Fibroblast of lung (primary cell): ENCODE results near the gene STPG2. TPM values are rescaled to one million over a fixed set of nuclear protein-coding genes. Genes with fewer than 3 reads are reported as not detected.

Source experiments
- DNase-seq, 2 donors: peaks; one replicate each; pipeline versions ENCODE4 v3.0.0 to v3.0.0-alpha.2; 2010; ENCODE audit warnings: low read depth in 2 of 2
- H2AFZ ChIP-seq: 2 replicates; pipeline ENCODE4 v1.5.1; 2012; ENCODE audit warnings: low read length, control low read depth, inconsistent platforms
- H3K27ac ChIP-seq: 2 replicates; pipeline ENCODE4 v1.5.1; 2011; ENCODE audit warnings: low read length, control low read depth; ENCODE audit not compliant: insufficient read depth
- H3K27me3 ChIP-seq: 2 replicates; pipeline ENCODE4 v1.5.1; 2011; ENCODE audit warnings: mild to moderate bottlenecking, low read length; ENCODE audit not compliant: control insufficient read depth, insufficient read depth
- H3K36me3 ChIP-seq: 2 replicates; pipeline ENCODE4 v1.5.1; 2011; ENCODE audit warnings: low read length; ENCODE audit not compliant: control insufficient read depth, insufficient read depth
- H3K4me1 ChIP-seq: 2 replicates; pipeline ENCODE4 v1.5.1; 2011; ENCODE audit warnings: low read length; ENCODE audit not compliant: control insufficient read depth, insufficient read depth; ENCODE audit errors: extremely low read depth
- H3K4me2 ChIP-seq: 2 replicates; pipeline ENCODE4 v1.5.1; 2011; ENCODE audit warnings: low read length, control low read depth; ENCODE audit not compliant: insufficient read depth; ENCODE audit errors: extremely low read depth
- H3K4me3 ChIP-seq, 4 experiments: fragments of 200-600 bp in 1 of 4; sonication (generic) in 1 of 4; replicated peaks in 1 of 4; 2 replicates each; pipeline ENCODE4 v1.5.1; 2011 to 2016; ENCODE audit warnings: low read length in 4 of 4, low read depth in 3 of 4, mild to moderate bottlenecking in 3 of 4, control low read depth in 2 of 4, inconsistent platforms in 1 of 4, mixed read lengths in 1 of 4; ENCODE audit not compliant: insufficient read depth in 1 of 4; ENCODE audit errors: control extremely low read depth in 1 of 4
- H3K79me2 ChIP-seq: 2 replicates; pipeline ENCODE4 v1.5.1; 2012; ENCODE audit warnings: mild to moderate bottlenecking, low read length, inconsistent platforms; ENCODE audit not compliant: control insufficient read depth, insufficient read depth
- H3K9ac ChIP-seq: 2 replicates; pipeline ENCODE4 v1.5.1; 2011; ENCODE audit warnings: mild to moderate bottlenecking, low read length, control low read depth; ENCODE audit not compliant: insufficient read depth
- H3K9me3 ChIP-seq: 2 replicates; pipeline ENCODE4 v1.5.1; 2012; ENCODE audit warnings: low read depth, low read length; ENCODE audit not compliant: control insufficient read depth, insufficient read depth
- H4K20me1 ChIP-seq: 2 replicates; pipeline ENCODE4 v1.5.1; 2011; ENCODE audit warnings: low read length; ENCODE audit not compliant: control insufficient read depth, insufficient read depth; ENCODE audit errors: extremely low read depth
- EZH2 ChIP-seq: IDR thresholded peaks from 2 replicates; pipeline ENCODE4 v1.5.1; 2012; ENCODE audit warnings: low read length, control low read depth, mild to moderate bottlenecking; ENCODE audit errors: missing control alignments
- polyA plus RNA-seq, 2 donors: library from polyadenylated mRNA; depleted of rRNA in 1 of 2; stranded (reverse) in 1 of 2; unstranded in 1 of 2; fragments of >200 nt; gene quantifications; 2 replicates each; pipeline ENCODE4 v1.2.1, GENCODE V29; 2011 to 2012; ENCODE audit warnings: missing spikeins in 1 of 2
- total RNA-seq: library from RNA; depleted of rRNA; stranded (reverse); fragments of >200 nt; gene quantifications from 2 replicates; pipeline ENCODE4 v1.2.1, GENCODE V29; 2014
- TF ChIP-seq, protein P1 (sequence below), 2 donors: IDR thresholded peaks in 1 of 2; conservative IDR thresholded peaks in 1 of 2; 1 replicate in 1 of 2; 2 replicates in 1 of 2; pipeline ENCODE4 v1.5.1; 2011 to 2012; ENCODE audit warnings: low read length in 2 of 2, control low read depth in 1 of 2, inconsistent platforms in 1 of 2, low read depth in 1 of 2, mild to moderate bottlenecking in 1 of 2

Gene STPG2
- total and polyA plus RNA-seq, 2 donors (not counting 1 experiment from before 2014, with no cell fraction given) = 0.17 TPM; not detected in 1

DNA sequence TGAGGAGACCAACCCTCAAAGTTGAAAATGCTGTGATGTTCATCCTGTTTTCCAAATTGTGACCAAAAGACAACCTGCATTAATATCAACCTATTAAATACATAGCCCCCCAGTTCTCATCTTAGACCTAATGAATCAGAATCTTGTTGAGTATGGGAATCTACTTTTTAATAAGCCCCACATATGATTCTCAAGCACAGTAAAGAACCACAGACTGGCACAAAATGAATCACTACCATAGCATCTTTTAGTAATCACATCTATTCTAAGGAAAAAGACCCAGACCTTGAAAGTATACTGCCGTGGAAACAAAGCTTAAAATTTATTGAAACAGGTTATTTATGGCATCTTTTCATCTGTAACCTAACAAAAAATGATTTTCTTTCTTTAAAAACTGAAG lies 152.9 kb downstream of the STPG2 start:
- Histone ChIP-seq H3K27me3 (no peaks in the 10 kb centered on the region), H3K36me3 (no peaks in the 10 kb centered on the region), H2AFZ (no peak overlapping the region), H3K9me3 (no peaks in the 10 kb centered on the region), H3K27ac (no peak overlapping the region), H3K4me3 (no peak overlapping the region), H3K9ac (no peak overlapping the region), H3K4me2 (no peak overlapping the region), H3K79me2 (no peaks in the 10 kb centered on the region), H4K20me1 (no peaks in the 10 kb centered on the region), H3K4me1 (no peaks in the 10 kb centered on the region)
- DNase-seq = no peak
- TF ChIP-seq, protein P1, sequence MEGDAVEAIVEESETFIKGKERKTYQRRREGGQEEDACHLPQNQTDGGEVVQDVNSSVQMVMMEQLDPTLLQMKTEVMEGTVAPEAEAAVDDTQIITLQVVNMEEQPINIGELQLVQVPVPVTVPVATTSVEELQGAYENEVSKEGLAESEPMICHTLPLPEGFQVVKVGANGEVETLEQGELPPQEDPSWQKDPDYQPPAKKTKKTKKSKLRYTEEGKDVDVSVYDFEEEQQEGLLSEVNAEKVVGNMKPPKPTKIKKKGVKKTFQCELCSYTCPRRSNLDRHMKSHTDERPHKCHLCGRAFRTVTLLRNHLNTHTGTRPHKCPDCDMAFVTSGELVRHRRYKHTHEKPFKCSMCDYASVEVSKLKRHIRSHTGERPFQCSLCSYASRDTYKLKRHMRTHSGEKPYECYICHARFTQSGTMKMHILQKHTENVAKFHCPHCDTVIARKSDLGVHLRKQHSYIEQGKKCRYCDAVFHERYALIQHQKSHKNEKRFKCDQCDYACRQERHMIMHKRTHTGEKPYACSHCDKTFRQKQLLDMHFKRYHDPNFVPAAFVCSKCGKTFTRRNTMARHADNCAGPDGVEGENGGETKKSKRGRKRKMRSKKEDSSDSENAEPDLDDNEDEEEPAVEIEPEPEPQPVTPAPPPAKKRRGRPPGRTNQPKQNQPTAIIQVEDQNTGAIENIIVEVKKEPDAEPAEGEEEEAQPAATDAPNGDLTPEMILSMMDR (conservative IDR thresholded peaks at IDR 0.05 in 1 of 2, IDR thresholded peaks at IDR 0.05 in 1 of 2; ENCODE audit: low read depth in 1 of 2, low read length in 2 of 2) = no peak
- TF ChIP-seq EZH2 = no peak

DNA sequence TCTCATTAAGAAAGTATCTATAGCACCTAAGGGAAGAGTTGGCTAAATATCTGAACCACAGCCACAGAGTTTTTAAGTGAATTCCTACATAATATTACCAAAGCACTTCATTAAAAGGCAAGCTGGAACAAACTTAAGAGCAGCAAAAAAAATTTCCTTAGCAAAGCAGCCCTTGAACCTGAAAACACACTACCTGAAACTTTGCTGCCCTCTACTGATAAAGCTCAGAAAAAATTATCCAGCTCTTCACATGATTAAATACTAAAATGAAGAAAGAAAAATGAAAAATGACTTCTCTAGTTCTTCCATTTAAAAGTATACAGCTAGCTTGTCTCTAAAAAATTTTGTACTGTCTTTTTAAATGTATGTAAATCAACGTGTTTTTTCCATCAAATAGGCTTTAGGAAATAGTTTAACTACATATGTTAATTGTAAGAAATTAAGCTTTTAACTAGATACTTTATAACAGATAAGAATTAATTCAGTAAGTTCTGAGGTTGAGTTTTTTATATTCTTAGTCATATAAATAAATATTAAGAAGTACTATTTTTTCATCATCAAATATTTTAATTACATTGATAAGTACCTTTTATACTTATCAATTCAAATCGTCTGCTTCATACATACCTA lies 156.1 kb downstream of the STPG2 start:
- Histone ChIP-seq H3K27ac (no peak overlapping the region), H3K4me1 (no peaks in the 10 kb centered on the region), H3K9me3 (no peaks in the 10 kb centered on the region), H2AFZ (no peak overlapping the region), H3K27me3 (no peaks in the 10 kb centered on the region), H3K36me3 (no peaks in the 10 kb centered on the region), H3K9ac (no peak overlapping the region), H3K4me2 (no peak overlapping the region), H4K20me1 (no peaks in the 10 kb centered on the region), H3K79me2 (no peaks in the 10 kb centered on the region), H3K4me3 (no peak overlapping the region)
- TF ChIP-seq, protein P1 (conservative IDR thresholded peaks at IDR 0.05 in 1 of 2, IDR thresholded peaks at IDR 0.05 in 1 of 2; ENCODE audit: low read depth in 1 of 2, low read length in 2 of 2) = peak in 1 of 2 donors; percentile 12
- TF ChIP-seq EZH2 = no peak
- DNase-seq = peak; percentile 12 to 31

DNA sequence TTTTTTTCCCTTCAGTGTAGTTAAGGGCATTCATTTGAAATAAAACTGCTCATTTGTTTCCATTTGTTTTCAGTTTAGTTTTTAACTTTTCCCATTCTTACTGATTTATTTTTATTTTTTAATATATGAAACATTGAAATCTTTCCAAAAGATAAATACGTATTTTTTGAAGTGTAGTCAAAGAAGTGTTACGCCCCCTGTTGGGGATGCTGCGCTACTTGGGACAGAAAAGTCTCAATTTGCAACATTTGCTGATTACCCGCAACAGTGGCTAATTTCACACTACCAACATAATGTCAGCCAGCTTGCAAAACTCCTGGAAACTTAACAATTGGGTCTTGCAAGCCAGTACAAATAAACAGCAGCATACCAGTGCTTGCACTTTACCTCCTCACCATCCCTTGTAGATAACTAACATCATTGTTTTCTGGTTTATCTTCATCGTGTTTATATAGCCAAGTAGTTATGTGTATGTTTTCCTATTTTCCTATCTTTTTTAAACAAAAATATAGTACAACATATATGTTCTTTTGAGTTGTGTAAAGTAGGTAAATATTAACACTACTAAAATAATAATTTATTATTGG lies 158.6 kb downstream of the STPG2 start:
- Histone ChIP-seq H3K9ac (no peak overlapping the region), H4K20me1 (no peaks in the 10 kb centered on the region), H3K36me3 (no peaks in the 10 kb centered on the region), H3K4me2 (no peak overlapping the region), H3K4me1 (no peaks in the 10 kb centered on the region), H3K9me3 (no peaks in the 10 kb centered on the region), H3K79me2 (no peaks in the 10 kb centered on the region), H2AFZ (no peak overlapping the region), H3K27me3 (no peaks in the 10 kb centered on the region), H3K27ac (no peak overlapping the region), H3K4me3 (no peak overlapping the region)
- TF ChIP-seq, protein P1 (conservative IDR thresholded peaks at IDR 0.05 in 1 of 2, IDR thresholded peaks at IDR 0.05 in 1 of 2; ENCODE audit: low read depth in 1 of 2, low read length in 2 of 2) = no peak
- no peak for TF ChIP-seq EZH2
- no peak for DNase-seq
